ENCODE results near the gene FTO.

The FTO gene

DNA sequence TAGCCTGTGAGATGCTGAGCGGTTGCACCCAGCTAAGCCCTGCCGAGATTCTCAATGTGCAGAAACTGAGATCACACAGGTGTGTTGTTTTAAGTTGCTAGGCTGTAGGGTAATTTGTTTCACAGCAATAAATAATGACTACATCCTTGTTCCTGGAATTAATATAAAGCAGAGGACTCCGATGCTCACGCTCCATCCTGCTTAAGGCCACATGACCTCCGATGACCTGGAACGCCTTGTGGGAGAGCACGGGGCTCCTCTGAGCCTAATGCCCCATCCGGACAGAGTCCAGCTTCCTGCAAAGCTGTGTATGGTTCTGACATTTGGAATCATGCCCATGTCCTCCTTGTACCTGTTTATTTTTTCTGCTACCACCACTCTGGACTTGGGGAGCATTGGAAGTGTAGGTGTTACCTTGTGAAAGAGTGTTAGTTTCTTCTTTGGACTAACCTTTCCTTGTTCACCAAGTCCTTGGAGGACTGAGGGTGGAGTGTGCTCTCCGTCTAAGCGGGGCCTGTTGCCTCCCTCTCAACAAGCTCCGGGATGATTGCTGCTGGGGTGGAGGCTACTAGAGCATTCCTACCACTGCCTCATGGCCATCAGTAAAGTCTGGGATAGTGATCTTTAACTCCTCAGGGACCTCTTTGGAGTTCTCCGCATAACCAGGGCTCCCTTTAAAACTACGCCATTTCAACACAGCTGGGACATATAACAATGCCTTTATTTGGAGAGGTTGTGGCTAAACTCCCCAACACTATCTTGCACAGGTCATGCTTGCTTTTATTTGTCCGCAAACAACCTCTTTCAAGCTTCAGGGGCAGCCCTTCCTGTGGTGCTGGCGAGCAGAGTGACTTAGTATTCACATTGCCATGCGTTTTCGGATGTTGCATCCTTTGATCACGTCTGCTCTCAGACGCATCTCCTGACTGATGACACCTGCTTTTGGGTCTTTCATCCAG, 457.3 kb downstream of the FTO start:
- no peak overlapping the region for H3K27ac ChIP-seq
- H3K4me1 ChIP-seq = no peaks in the 10 kb centered on the region
- DNase-seq = no peak
- H3K4me3 ChIP-seq = no peak overlapping the region
- intact Hi-C loops (cut with DNase I; ENCODE audit: low total_unique reads) = no loop called here
- H3K27me3 ChIP-seq = peaks cover 0 to 14% of the 10 kb centered on the region in 2 donors
- H3K9me3 ChIP-seq = no peaks in the 10 kb centered on the region
- H3K36me3 ChIP-seq = no peaks in the 10 kb centered on the region
- no peak for TF ChIP-seq CTCF (IDR thresholded peaks at IDR 0.05)

DNA sequence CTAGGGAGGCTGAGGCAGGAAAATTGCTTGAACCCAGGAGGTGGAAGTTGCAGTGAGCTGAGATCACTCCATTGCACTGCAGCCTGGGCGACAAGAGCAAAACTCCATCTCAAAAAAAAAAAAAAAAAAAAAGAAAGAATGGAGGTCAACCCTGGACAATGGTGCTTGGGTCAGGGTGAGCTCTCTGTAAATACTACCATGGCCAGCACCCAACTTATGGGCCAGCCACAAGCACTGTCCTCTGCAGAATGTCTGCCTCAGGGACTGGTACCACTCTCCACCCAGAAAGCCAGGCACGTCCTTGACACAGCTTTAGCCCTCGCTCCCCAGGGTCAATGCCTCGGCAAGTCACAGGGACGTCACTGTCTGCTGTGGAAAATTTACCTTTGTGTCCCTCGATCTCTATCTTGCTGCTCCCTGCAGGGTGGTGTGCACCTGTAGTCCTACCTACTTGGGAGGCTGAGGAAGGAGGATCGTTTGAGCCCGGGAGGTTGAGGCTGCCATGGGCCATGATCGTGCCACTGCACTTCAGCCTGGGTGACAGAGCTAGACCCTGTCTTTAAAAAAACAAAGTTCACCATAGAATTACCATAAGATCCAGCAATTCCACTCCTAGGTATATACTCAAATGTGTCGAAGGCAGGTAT, 459.4 kb downstream of the FTO start:
- H3K4me3 ChIP-seq = no peak overlapping the region
- H3K9me3 ChIP-seq = no peaks in the 10 kb centered on the region
- no peak overlapping the region for H3K27ac ChIP-seq
- no peak for TF ChIP-seq CTCF (IDR thresholded peaks at IDR 0.05)
- no peak for DNase-seq
- no peaks in the 10 kb centered on the region for H3K4me1 ChIP-seq
- intact Hi-C loops (cut with DNase I; ENCODE audit: low total_unique reads) = no loop called here
- no peaks in the 10 kb centered on the region for H3K36me3 ChIP-seq
- peaks cover 0 to 14% of the 10 kb centered on the region in 2 donors for H3K27me3 ChIP-seq

- intact Hi-C loops (cut with DNase I; ENCODE audit: low total_unique reads) = no loop called here
- no peak for DNase-seq
- no peak for TF ChIP-seq CTCF (IDR thresholded peaks at IDR 0.05)
These were observed 460.8 kb downstream of the FTO start for GRCh38 chr16:54164789-54165173.

DNA sequence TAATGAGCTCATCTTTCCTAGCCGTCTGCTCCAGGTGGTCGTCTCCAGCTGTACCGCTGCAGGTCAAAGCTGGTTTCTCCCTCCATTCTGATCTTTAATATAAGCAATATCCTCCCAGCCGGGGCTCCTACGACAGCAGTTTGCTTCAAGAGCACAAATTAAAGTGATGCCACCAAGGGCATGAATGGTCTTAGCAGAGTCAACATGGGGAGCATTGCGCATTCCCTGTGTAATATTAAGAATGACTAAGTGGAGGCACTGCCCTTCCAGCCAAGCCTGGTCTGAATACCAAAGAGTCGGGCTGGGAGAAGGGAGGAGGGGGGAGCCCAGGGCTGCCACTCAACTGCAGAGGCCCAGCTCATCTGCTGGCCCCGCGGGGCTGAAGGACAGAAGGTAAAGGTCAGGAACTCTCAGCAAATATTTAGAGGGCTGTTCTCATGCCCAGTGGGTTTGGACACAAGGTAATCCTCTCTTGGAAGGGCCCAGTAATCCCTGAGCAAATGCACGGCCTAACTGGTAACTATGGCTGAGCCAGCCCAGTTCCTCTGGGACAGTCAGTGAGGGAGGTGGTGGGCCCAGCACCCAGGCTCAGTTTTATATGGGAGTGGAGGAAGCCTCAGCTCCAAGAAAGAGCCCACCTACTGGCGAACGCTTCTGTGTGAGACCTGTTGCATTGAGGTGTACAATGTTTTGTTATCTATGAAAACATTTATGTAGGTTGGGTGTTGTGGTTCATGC, 461.4 kb downstream of the FTO start:
- no peaks in the 10 kb centered on the region for H3K9me3 ChIP-seq
- TF ChIP-seq CTCF (IDR thresholded peaks at IDR 0.05) = no peak
- intact Hi-C loops (cut with DNase I; ENCODE audit: low total_unique reads) = no loop called here
- no peaks in the 10 kb centered on the region for H3K36me3 ChIP-seq
- no peak for DNase-seq
- H3K27ac ChIP-seq = no peak overlapping the region
- no peak overlapping the region for H3K4me3 ChIP-seq
- H3K27me3 ChIP-seq = peaks cover 0 to 14% of the 10 kb centered on the region in 2 donors
- no peaks in the 10 kb centered on the region for H3K4me1 ChIP-seq

More at GRCh38 chr16:54164789-54165173, 460.8 kb downstream of the FTO start:
- Histone ChIP-seq H3K4me1 (no peaks in the 10 kb centered on the region), H3K4me3 (no peak overlapping the region), H3K27ac (no peak overlapping the region), H3K9me3 (no peaks in the 10 kb centered on the region), H3K36me3 (no peaks in the 10 kb centered on the region), H3K27me3 (peaks cover 0 to 14% of the 10 kb centered on the region in 2 donors)

GRCh38 chr16:54165912-54166865, 462.2 kb downstream of the FTO start:
- intact Hi-C loops (cut with DNase I; ENCODE audit: low total_unique reads) = no loop called here
- H3K4me3 ChIP-seq = no peak overlapping the region
- DNase-seq = no peak
- H3K27ac ChIP-seq = no peak overlapping the region
- H3K27me3 ChIP-seq = peaks cover 0 to 14% of the 10 kb centered on the region in 2 donors
- H3K36me3 ChIP-seq = no peaks in the 10 kb centered on the region
- H3K4me1 ChIP-seq = no peaks in the 10 kb centered on the region
- TF ChIP-seq CTCF (IDR thresholded peaks at IDR 0.05) = no peak
- H3K9me3 ChIP-seq = no peaks in the 10 kb centered on the region
